Epithelial cell of esophagus (primary cell): ENCODE measurements around the gene RAB11B.
A peak's percentile ranks its signal among the peaks of the same experiment; 100 is the strongest.

Source experiments
- DNase-seq: peaks from one replicate; pipeline ENCODE4 v3.0.0; 2010; ENCODE audit warnings: low read depth
- H3K4me3 ChIP-seq: 2 replicates; pipeline ENCODE4 v1.5.1; 2011; ENCODE audit warnings: mild to moderate bottlenecking, low read length, control low read depth
- CTCF ChIP-seq: IDR thresholded peaks from 2 replicates; pipeline ENCODE4 v1.5.1; 2011; ENCODE audit warnings: low read depth, mild to moderate bottlenecking, low read length, control low read depth, inconsistent platforms; ENCODE audit not compliant: insufficient read depth; ENCODE audit errors: missing control alignments

The RAB11B gene

DNA sequence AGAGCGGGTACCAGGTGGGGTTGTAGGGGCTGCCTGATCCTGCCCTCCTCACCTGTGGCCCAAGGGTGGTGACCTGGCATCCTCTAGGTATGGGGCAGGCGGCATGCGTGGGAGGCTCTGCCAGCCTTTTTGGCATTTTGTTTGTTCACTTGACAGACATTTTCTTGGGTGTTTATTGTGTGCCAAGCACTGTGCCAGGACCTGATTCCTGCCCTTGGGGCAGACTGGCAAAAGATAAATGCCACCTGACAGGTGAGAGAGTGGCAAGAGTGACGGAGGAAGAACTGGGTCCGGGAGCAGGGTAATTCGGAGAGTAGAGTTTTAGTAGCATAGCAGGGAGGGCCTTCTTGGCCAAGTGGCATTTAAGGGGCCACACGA is 6.0 kb downstream of the RAB11B start:
- no peak for TF ChIP-seq CTCF
- H3K4me3 ChIP-seq = no peak overlapping the region
- no peak for DNase-seq

- DNase-seq = peak; percentile 73
- H3K4me3 ChIP-seq = no peak overlapping the region
- TF ChIP-seq CTCF = peak; percentile 78
Observed at GRCh38 chr19:8396563-8397203, 6.5 kb downstream of the RAB11B start.

GRCh38 chr19:8397271-8397670 is 7.1 kb downstream of the RAB11B start:
- DNase-seq = peak; percentile 38
- TF ChIP-seq CTCF = no peak
- no peak overlapping the region for H3K4me3 ChIP-seq

DNA sequence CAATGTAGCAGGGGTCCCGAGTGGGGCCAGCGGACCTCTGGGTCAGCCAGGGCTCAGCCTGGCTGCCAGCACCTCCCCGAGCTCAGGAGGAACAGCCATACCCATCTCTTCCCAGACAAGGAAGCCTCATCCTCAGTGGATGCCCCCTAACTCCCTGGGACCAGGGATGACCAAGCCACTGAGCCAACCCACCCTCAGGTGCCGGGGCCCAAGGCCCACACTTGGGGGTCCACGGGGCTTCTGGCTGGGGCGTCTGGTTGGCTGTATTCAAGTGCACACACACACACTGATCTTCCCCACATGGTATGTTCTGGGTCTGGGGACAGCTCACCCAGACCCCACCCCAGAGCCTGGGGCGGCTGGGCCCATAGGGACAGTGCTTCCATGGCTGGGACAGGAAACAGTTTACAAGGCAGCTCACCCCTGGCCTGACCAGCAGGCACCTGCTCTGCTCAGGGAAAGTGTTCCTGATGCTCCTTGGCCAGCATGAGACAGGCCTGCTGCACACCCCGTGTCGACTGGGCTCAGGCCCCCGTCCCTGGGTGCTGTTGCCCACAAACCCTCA is 7.7 kb downstream of the RAB11B start:
- no peak overlapping the region for H3K4me3 ChIP-seq
- no peak for TF ChIP-seq CTCF
- DNase-seq = no peak

- no peak for TF ChIP-seq CTCF
- H3K4me3 ChIP-seq = no peak overlapping the region
- DNase-seq = no peak
Observed at GRCh38 chr19:8398311-8398771, 8.2 kb downstream of the RAB11B start.

DNA sequence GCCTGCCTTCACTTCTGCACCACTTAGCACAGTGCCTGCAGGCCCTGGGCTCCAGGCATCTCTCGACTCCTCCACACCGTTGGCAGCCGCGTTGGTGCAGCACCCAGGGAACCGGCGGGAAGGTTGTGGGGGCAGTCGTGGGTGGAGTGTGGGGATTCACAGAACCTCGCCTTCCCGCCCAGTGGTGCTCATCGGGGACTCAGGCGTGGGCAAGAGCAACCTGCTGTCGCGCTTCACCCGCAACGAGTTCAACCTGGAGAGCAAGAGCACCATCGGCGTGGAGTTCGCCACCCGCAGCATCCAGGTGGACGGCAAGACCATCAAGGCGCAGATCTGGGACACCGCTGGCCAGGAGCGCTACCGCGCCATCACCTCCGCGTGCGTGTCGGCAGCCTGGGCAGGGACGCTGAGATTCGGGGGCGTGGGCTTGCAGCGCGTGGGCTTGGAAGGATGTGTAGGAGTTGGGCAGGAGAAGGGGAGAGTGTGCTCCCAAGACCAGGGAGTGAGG is 9.6 kb downstream of the RAB11B start:
- H3K4me3 ChIP-seq = no peak overlapping the region
- TF ChIP-seq CTCF = no peak
- DNase-seq = no peak

DNA sequence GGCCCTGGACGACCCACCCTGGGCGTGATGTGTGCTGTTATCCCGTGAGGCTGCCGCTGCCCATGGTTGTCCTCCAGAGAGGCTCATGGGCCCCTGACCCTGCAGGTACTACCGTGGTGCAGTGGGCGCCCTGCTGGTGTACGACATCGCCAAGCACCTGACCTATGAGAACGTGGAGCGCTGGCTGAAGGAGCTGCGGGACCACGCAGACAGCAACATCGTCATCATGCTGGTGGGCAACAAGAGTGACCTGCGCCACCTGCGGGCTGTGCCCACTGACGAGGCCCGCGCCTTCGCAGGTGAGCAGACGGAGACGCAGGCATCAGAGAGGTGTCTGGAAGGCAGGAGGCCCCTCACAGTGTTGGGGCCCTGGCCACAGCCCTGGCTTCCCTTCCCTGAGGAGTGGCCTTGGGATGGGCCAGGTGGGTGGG is 11.8 kb downstream of the RAB11B start:
- no peak overlapping the region for H3K4me3 ChIP-seq
- TF ChIP-seq CTCF = no peak
- DNase-seq = no peak
